ENCODE measurements around the gene UGT1A4.
"Not testable (repeated sequence)": the region's sequence is repeated elsewhere in the genome, so short reads cannot be mapped to it uniquely, and the experiment has no call there.

The UGT1A4 gene

GRCh38 chr2:233714121-233714520, 4.4 kb upstream of the UGT1A4 start:
- no peak for DNase-seq (ENCODE audit: low read depth)
- no peak for TF ChIP-seq CTCF (IDR thresholded peaks at IDR 0.05; ENCODE audit: control insufficient read depth, extremely low read depth, insufficient read depth)
- H3K4me3 ChIP-seq (ENCODE audit: low read depth, low read length), result no peak overlapping the region

- no peak within 1 kb of the TSS for H3K4me3 ChIP-seq (ENCODE audit: low read depth, low read length)
- TF ChIP-seq CTCF (IDR thresholded peaks at IDR 0.05; ENCODE audit: control insufficient read depth, extremely low read depth, insufficient read depth), result no peak
- DNase-seq (ENCODE audit: low read depth), result no peak
Measured at GRCh38 chr2:233728723-233729301, 10.3 kb downstream of the UGT1A4 start, which contains the start of gene UGT1A3. UGT1A3 (plus strand) TSS chr2:233729042; CDS start chr2:233729127, 85 bp downstream.

GRCh38 chr2:233736868-233737653, 18.5 kb downstream of the UGT1A4 start:
- not testable (repeated sequence) for DNase-seq (ENCODE audit: low read depth)

GRCh38 chr2:233740870-233741269, 22.3 kb downstream of the UGT1A4 start:
- no peak for DNase-seq (ENCODE audit: low read depth)
- TF ChIP-seq CTCF (IDR thresholded peaks at IDR 0.05; ENCODE audit: control insufficient read depth, extremely low read depth, insufficient read depth), result no peak
- H3K4me3 ChIP-seq (ENCODE audit: low read depth, low read length), result no peak overlapping the region

More at GRCh38 chr2:233736868-233737653, 18.5 kb downstream of the UGT1A4 start:
- not testable (repeated sequence) for H3K4me3 ChIP-seq (ENCODE audit: low read depth, low read length)

GRCh38 chr2:233743464-233744259, 25.1 kb downstream of the UGT1A4 start:
- H3K4me3 ChIP-seq (ENCODE audit: low read depth, low read length), result no peak overlapping the region
- TF ChIP-seq CTCF (IDR thresholded peaks at IDR 0.05; ENCODE audit: control insufficient read depth, extremely low read depth, insufficient read depth), result no peak
- no peak for DNase-seq (ENCODE audit: low read depth)

GRCh38 chr2:233745073-233745755, 26.7 kb downstream of the UGT1A4 start:
- no peak for TF ChIP-seq CTCF (IDR thresholded peaks at IDR 0.05; ENCODE audit: control insufficient read depth, extremely low read depth, insufficient read depth)
- no peak for DNase-seq (ENCODE audit: low read depth)
- no peak overlapping the region for H3K4me3 ChIP-seq (ENCODE audit: low read depth, low read length)

GRCh38 chr2:233745838-233746237, 27.3 kb downstream of the UGT1A4 start:
- not testable (repeated sequence) for DNase-seq (ENCODE audit: low read depth); H3K4me3 ChIP-seq (ENCODE audit: low read depth, low read length)
